Measurements from ENCODE around the gene ETDA.
"Not testable (repeated sequence)": the region's sequence is repeated elsewhere in the genome, so short reads cannot be mapped to it uniquely, and the experiment has no call there.

ETDA gene

DNA sequence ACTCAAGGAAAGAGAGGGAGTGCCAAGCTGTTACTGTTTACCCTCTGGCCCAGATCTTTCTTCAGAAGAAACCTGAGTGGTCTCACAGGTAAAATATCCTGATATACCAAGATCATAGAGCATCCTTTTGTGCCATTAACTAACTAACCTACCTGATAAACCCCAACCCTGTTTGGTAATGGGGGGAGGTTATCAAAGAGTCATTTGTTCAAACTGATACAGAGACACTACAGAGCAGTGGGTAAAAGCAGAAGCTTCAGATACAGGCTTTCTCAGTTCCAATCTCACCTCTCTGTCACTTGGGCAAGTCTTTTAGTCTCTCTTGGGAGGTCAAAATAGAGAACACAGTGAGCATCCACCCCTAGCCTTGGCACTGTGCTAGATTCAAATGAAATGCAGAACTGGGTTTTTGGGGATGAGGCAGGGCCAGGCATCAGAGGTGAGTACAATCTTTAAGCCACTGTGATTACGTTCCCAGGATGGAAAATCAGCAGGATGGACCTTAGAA is at the start of gene ETDA:
Gene ETDA, plus strand, starts transcription at position 51 of the 508 bp plus-strand sequence. CDS start 1,216 bp downstream, outside the sequence.
- not testable (repeated sequence) for DNase-seq

DNA sequence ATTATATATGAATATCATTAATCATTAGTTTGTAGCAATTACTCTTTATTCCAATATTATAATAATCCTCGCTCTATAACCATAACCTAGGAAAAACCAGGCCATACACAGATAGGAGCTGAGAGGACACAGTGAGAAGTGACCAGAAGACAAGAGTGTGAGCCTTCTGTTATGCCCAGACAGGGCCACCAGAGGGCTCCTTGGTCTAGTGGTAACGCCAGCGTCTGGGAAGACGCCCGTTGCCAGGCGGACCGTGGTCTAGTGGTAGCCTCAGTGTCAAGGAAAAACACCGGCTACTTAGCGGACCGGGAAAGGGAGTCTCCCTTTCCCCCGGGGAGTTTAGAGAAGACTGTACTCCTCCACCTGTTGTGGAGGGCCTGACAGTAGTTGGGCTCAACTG is 45.4 kb upstream of the ETDA start:
- not testable (repeated sequence) for DNase-seq

DNA sequence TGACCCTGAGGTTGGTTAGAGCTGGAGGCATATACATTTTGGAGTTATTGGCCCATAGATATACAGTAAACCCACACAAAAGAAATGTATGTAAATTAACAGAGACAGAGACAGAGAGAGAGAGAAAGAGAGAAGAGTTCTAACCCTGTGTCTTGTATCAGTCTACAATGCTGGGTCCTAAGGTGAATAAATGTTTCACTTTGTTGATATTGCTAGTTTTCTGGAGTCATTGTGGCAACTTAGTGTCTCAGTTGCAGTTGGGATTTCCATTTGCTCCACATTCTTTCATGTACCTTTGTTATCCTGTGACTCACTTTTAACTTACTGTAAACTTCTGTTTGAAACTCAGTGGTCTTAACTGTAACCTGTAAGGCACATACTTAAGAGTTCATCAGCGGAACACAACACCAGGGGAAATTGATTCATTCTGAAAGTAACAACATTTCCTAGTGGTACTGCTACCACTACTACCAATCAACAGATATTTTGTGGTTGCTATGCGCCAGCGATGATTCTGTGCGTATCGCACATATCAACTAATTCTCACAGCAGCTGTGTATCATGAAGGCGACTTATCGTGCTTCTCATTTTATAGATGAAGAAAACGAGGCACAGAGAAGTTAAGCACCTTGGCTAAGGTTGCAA is 38.5 kb upstream of the ETDA start:
- no peak for DNase-seq

DNA sequence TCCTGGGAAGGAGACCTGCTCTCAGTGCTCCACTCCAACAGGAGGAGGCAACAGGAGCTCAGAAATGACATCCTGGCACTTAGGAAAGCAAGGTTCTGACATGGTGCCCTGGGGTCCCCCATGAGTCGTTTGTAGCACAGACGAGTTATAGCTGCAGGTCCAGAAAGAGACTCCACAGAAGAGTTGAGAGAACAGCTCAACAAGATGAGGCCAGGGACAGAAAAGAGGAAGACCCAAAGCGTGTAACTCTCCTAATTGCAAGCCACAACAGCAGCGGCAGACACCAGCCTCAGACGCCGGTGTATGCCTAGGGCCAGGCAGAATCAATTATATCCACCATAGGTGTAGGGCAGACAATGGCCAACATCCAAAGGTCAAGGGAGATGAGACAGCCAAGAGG is 5.9 kb upstream of the ETDA start:
- not testable (repeated sequence) for DNase-seq

DNA sequence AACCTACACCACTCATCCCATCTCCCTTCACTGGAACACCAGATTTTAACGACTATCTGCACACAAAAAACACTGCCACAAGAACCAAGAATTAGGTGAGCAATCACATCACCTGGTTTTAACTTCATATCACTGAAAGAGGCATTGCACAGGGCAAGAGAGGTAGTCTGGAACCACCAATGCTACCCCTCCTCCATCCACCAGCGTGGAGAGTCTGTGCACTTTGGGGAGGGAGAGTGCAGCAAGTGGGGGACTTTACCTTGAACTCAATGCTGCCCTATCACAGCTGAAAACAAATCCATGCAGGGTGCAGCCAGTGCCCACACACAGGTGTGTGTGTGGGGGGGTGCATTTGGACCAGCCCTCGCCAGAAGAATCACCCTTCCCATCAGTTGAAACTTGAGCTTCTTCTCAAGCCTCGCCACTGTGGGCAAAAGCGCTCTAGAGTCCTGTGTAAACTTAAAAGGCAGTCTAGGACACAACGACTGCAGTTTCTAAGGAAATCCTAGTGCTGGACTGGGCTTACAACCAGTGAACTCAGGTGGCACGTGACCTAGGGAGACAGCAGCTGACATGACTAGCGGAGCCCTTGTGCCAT is 4.3 kb downstream of the ETDA start:
- DNase-seq, result not testable (repeated sequence)

DNA sequence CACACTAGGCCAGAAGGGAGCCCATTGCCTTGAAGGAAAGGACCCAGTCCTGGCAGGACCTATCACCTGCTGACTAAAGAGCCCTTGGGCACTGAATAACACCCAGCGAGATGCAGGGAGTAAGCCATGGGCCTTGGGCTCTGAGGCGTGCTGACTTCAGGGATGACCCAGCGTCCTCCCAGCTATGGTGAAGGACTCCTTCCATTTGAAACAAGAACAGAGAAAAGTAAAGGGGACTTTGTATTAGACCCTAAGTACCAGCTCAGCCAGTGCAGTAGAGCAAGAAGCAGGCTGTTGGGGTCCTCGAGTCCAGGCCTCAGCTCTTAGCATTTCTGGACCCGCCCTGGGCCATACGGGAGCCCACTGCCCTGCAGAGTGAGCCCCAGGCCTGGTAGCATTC is 5.1 kb downstream of the ETDA start:
- no peak for DNase-seq

DNA sequence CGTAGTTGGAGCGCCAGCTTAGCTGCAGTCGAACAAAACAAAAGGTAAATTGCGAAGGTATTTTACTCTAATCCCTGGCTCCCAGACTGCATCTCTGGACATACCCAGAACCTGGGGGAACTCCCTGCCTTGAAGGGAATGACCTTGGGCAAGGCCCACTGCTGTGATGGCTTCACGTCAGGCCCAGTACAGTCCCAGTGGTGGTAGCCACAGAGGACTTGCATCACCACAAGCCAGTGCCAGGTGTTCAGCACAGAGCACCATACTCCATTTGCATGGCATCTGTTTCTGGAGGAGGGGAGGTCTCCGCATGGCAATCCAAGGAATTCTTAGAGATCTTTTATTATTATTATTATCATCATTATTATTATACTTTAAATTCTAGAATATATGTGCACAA is 5.6 kb downstream of the ETDA start:
- no peak for DNase-seq

DNA sequence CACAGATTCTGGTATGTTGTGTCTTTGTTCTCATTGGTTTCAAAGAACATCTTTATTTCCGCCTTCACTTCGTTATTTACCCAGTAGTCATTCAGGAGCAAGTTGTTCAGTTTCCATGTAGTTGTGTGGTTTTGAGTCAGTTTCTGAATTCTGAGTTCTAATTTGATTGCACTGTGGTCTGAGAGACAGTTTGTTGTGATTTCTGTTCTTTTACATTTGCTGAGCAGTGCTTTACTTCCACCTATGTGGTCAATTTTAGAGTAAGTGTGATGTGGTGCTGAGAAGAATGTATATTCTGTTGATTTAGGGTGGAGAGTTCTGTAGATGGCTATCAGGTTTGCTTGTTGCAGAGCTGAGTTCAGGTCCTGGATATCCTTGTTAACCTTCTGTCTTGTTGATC is 9.1 kb downstream of the ETDA start:
- DNase-seq, result not testable (repeated sequence)

DNA sequence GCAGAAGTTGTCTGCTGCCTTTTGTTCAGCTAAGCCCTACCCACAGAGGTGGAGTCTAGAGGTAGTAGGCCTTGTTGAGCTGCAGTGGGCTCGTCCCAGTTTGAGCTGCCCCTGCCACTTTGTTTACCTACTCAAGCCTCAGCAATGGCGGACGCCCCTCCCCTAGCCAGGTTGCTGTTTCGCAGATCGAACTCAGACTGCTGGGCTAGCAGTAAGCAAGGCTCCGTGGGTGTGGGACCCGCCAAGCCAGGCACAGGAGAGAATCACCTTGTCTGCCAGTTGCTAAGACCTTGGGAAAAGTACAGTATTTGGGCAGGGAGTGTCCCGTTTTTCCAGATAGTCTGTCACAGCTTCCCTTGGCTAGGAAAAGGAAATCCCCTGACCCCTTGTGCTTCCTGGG is 11.5 kb downstream of the ETDA start:
- DNase-seq, result not testable (repeated sequence)

DNA sequence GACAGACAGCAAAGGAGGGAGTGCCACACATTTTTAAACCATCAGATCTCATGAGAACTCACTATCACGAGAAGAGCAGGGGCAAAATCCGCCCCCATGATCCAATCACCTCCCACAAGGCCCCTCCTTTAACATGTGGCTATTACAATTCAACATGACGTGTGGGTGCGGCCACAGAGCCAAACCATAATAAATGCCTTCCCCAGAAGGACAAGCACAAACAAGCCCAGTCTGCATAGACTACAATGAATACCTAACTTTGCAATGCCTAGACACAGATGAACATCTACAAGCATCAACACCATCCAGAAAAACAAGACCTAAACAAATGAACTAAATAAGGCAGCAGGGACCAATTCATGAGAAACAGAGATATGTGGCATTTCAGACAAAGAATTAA is 12.3 kb downstream of the ETDA start:
- DNase-seq, result no peak

DNA sequence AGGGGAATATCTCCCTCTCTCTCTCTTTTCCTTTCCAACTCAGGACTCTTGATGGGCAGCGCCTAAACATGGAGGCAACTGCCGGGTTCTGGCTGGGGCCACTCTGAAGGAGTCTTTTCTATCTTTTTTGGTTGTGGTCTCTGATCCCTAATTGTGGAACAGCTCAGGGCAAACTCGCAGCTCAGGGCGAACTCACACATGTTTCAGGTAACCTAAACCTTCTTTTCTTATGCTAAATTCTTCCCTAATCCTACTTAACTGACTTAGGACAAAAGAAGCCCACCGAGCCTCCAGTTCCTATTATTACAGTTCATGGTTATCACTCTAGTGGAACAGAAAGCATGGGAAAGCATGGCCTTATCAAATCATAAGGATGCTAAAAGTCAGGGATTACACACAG is 21.3 kb downstream of the ETDA start:
- DNase-seq, result no peak

DNA sequence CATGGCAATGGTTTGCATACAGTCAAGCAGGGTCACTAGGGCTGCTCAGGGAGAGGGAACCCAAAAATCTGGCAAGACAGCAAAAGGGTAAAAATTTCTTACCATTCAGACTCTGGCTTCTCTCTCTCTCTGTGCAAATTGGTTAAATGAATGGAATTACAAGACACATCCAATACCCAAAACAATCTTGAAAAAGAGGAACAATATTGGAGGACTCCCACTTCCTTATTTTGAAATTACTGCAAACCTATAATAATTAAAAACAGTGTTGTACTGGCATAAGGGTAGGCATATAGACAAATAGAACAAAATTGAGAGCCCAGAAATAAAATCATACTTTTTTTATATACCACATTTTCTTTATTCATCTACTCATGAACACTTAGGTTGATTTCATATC is 24.1 kb downstream of the ETDA start:
- DNase-seq, result no peak

DNA sequence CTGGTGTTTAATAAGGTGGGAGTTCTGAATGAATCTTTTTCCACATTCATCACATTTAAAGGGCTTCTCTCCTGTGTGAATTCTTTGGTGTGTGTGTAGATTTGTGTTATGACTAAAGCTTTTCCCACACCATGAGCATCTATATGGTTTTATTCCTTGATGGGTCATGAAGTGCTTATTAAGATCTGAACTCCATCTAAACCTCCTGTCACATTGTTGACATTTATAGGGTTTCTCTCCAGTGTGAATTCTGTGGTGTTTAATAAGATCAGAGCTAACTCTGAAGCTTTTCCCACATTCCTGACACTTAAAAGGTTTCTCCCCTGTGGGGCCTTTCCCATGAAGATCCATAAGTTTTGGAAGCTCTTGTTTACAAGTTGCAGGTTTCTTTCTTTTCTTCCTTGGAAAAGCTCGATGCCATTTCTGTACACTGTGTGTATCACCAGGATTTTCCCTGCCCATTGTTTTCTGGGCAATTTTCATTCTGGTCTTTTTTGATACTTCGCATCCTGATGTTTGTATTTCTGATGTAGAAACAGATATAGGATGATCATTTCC is 35.5 kb downstream of the ETDA start:
- no peak for DNase-seq

DNA sequence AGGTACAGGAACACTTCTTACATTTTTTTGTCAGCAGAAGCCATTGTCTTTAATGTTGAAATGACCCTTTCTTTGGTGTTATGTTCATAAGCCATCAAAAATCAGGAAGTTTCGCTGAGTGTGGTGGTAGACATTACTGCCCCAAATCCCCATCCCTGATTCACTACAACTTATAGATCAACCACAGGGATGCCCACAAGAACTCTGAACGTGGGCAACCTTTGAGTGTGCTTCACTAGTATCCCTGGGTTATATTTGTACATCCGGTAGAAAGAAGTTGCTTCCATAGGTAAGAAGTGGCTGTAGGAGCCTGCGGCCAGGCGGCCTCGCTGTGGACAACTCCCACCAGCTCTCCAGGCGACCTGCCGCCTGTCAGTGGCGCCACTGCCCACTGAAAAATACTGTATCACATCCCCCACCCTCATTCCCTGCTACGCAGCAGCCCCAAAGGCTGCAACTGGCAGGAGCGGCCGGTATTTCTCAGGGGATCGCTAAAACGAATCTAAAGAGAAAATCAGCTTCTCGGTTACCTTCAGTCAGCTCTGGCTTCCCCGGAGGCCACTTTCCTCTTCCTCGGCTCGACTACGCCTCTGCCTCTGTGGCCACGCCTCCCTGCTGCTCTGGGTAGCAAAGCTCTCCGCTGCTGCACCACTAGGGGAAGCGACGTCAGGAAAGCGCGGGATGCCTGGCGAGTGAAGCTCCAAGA is 43.5 kb downstream of the ETDA start:
- DNase-seq, result no peak

DNA sequence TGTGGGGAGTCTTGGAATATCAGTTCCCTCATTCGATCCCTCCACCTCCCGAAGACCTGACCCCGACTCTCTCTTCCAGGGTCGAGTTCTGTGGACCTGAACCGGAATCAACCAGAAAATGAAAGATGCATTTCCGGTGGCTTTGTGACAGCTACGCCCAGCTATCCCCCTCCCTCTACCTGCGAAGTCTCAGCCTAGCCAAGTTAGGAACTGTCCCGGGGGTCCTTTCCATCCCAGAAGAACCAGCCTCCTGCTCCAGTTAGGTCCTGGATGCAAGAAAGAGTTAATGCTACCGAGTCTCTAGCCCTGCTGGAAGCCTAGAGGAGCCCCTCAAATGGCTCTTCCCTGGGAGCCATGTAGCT is 44.1 kb downstream of the ETDA start:
- DNase-seq, result no peak

DNA sequence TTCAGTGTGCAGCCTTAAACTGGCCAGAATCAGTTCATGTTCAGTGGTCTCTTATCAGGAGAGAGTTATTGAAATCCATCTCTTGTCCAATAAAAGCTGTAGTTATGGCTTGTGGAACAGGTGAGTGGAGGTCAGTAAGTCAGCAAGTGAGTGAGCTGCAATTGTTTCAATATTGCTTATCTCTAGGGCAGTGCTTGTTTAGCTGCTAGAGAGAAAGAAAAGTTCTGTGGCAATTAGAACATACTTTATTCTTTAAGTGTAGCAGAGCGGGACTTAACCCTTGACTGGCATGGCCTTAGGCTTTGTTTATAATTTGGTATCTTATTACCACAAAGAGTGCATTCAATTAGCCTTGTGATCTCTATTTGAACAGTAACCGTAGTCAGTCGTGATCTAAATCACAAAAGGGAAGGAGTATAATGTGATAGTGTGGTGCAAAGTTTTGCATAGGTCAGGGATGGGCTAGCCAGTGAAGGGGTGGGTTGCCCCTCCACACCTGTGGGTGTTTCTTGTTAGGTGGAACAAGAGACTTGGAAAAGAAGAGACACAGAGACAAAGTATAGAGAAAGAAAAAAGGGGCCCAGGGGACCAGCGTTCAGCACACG is 50.5 kb downstream of the ETDA start:
- DNase-seq, result no peak

All from NCI-H226 (cell line).